GM21576 (cell line): ENCODE data around the gene ABAT.
"Not testable (repeated sequence)": the region's sequence is repeated elsewhere in the genome, so short reads cannot be mapped to it uniquely, and the experiment has no call there.

Experiments
- ATAC-seq: cut with Tn5 transposase; IDR thresholded peaks from one replicate; pipeline ENCODE4 v1.9.1; 2021; ENCODE audit warnings: mild to moderate bottlenecking, moderate library complexity; ENCODE audit not compliant: unreplicated experiment

ABAT gene

DNA sequence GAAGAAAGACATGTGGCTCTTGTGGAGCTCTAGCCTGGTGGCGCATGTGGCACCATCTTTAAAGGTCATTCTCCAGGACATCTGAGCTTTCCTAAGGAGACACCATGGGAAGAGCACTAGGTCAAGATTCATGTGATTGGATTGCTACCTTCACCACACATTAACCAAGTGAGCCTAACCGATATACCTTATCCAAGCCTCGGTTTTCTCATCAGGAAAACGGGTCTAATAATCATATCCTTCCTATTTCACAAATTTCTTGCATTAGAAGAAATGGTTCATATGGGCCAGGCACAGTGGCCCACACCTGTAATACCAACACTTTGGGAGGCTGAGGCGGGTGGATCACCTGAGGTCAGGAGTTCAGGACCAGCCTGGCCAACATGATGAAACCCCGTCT lies 64.7 kb downstream of the ABAT start:
- ATAC-seq: no peak

DNA sequence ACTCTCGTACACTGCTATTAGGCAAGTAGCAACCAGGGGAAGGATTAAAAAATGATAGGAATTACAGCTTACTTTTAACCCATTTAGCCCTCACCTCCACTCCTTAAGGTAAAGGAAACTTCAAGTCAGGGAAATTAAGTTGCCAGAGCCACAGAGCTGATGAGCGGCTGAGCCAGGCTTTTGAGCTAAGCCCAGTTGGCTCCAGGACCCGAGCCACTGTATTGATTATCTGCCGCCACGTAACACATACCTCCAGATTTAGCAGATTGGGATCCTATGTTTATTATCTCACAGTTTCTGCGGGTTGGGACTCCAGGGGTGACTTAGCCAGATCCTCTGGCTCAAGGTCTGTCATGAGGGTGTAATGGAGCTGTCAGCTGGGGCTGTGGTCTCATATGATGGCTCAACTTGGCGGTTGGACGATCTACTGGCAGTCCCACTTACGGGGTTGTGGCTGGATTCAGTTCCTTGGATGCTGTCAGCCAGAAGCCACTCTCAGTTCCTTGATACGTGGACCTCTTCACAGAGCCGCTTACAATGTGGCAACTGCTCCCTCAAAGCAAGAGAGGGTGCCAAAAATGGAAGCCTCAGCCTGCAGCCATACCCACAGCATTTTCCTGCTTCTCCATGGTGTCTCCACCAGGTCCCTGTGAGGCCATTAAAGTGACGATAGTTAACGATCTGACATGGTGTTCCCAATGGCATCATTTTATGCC lies 65.7 kb downstream of the ABAT start:
- no peak for ATAC-seq

DNA sequence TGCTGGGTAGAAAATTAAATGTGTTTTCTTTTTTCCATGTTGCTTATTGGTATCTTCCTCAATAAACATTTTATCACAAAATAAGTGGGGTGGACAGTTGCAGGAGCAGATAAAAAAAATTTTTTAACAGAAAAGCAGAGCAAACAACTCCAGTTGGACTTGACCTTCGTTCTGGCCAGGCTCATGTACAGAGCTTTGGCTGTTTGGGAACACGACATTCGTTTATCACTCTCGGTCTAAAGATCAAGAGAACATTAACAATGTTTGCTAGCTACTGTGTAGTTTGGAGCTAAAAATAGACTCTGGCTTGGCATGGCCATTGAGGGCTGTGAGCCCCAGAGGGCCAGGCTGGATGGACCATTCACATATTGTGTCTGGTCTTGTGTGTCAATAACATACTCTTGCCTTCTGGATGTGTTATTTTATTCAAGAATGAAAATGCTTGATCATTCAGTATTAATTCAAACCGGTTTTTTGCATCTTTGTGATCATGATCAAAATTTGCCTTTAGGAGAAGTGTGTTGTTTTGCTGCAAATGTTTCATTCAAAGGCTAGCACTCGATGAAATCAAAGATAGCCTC lies 66.4 kb downstream of the ABAT start:
- ATAC-seq: no peak

DNA sequence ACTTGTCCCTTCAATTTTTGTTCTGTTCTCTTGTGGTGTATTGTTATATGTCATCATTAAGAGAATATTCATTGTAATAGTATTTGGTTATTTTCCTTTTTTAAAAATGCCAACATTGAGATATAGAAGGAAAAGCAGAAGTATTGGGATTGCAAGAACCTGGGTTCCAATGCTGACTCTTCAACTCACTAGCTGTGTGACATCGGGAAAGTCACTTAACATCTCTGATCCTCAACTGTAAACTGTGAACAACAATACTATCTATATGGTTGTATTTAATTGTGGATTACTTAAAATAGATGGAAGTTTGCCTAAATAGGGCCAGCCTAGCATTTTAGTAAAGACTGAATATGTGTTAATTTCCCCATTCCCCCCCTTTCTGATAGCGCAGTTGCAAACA lies 67.2 kb downstream of the ABAT start:
- no peak for ATAC-seq

DNA sequence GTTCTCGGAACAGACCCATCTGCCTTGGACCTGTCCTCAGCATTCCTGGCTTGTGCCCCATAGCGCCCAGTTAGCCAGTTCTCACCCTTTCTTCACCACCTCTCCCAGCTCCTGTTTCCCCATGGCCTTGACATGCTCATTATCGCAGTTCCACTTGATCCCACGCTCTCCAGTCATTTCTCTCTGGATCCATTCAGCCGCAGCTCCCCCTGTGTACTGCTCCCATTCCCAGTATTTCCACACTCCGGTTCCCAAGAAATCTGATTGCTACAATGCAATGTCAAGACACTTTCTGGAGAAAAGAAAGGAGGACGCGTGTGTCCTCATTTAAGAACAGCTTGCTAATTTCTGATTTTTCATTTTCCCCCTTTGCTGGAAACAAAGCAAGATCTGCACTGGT lies 67.7 kb downstream of the ABAT start:
- no peak for ATAC-seq

DNA sequence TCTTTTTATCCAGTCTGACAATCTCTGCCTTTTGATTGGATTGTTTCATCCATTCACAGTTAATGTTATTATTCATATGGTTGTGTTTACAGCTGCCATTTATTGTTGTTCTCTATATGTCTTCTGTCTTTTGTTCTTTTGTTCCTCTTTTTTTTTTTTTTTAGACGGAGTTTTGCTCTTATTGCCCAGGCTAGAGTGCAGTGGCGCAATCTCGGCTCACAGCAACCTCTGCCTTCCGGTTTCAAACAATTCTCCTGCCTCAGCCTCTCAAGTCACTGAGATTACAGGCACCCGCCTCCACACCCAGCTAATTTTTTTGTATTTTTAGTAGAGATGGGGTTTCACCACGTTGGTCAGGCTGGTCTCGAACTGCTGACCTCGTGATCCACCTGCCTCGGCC lies 74.5 kb downstream of the ABAT start:
- not testable (repeated sequence) for ATAC-seq

DNA sequence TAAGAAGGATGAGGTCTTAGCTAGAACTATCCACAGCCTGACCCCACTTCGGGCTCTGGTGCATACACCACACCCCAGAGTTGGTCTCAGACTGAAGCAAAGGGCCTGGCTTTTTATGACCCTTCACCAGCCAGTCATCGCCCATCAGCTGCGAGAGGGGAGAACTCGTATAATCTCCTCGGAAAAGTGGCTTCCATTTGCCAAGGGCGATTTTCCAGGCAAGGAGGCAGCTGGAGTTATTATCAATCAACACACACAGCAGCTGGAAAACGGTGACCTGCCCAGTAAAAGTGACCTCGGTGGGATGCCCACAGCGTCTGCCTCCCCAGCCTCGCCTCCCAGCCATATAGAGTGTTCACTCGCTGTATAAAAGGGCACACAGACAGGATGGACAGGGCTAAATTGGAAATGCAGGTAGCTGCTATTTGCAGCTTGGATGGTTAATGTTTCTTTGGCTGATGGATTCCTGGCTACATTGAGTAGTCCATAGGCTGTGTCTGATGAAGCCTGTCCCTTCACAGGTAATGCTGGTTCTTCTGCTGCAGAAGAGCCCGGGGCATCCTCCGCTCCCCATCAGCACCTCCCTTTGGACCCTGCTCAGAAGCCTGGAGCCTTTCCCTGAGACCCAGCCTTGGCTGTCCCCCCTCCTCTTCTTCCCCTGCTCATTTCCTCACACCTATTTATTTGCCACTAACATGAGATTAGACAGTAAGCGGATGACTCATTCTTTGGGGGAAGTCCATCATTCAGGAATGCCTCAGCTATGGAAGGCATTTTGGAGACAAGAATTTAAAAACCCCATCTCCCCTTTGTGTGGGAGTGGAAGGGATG lies 77.3 kb downstream of the ABAT start:
- ATAC-seq: no peak

DNA sequence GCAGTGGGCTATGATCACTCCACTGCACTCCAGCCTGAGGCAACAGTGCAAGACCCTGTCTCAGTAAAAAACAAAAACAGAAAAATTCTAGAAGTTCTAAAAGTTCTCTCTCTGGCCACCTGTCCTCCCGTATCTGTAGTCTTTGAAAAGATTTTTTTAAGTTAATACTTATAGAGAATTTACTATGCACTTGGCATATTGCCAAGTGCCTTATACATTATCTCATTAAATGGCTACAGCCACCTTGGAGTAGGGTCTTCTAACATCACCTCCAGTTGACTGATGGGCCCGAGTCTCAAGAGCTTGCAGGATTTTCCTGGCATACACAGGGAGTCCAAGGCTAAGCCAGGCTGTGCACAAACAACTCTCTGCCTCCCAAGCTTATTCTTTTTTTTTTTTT lies 78.3 kb downstream of the ABAT start:
- no peak for ATAC-seq

DNA sequence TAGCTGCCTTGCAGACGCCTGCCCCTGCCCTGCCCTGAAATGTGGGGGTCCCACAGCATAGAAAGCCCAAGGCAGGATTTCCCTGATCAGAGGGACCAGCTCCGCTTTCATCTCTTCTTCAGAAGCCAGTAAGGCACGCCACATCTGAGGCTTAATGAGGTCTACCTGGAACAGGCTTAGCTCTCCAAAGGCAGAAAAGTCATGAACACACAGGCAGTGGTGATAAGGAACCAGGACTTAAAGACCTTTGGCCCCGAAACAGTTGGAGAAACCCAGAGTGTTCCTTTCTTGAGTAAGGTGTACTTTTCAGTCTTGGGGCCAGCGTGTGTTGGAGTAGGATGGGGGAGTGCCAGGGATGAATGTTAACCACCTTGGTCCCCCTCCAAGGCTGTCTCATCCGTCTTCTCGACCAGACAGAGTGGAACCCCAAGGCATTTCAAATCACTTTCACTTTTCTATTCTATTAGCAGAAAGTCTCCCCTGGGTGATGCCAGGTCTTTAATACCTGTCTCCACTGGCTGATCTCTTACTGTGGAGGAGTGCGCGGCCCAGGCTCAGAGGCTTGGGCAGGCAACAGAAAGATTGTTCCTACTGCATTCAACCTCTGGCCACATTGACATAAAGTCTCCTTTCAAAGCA lies 79.1 kb downstream of the ABAT start:
- ATAC-seq: no peak

DNA sequence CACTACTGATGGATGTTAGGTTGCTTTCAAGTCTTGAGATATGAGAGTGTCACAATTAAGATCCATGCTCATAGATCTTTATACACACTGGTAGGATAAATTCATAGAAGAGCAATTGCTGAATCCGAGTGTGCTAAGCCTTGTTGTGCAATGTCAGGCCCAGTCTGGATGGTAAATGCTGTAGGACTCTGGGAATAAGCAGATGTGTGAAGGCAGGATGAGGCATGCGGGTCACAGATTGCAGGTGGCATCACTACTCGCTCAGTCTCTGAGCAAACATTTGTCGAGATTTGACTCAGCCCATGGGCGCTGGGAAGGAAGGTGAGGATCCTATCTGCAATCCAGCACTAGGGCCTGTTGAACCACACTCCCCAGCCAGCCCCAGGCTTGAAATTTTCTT lies 82.3 kb downstream of the ABAT start:
- ATAC-seq: no peak

DNA sequence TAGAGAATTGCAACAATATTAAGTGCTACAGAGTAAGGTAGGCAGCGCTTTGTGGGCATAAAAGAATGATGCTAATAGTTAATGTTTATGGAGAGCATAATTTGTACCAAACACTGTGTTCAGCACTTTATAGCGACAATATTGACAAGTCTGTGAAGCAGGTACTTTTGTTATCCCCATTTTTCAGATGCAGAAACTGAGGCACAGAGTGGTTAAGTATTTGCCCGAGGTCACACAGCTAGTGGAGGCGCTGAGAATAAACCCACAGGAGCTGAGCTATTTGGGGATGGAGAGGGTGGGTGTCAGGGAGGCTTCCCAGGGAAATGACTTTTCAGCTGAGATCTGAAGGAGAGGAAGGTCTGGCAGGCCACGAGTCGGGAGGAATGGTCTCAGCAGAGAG lies 83.6 kb downstream of the ABAT start:
- no peak for ATAC-seq

DNA sequence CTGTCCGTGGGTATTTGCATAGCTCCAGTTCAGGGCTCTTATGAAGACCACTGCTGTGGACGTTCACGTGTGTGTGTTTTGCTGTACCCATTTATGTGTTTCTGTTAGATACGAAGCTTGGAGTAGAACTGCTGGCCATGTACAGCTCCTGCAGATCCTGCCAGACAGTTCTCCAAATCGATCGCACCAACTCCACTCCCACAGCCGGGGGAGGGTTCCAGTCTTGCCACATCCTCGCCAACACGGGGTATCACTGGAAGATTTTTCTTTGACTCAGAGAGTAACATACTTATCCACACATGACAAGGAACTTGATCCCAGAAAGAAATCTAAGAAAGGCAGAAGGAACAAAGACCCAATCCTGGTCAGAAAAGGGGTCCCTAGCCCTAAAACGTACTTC lies 85.6 kb downstream of the ABAT start:
- ATAC-seq: no peak

DNA sequence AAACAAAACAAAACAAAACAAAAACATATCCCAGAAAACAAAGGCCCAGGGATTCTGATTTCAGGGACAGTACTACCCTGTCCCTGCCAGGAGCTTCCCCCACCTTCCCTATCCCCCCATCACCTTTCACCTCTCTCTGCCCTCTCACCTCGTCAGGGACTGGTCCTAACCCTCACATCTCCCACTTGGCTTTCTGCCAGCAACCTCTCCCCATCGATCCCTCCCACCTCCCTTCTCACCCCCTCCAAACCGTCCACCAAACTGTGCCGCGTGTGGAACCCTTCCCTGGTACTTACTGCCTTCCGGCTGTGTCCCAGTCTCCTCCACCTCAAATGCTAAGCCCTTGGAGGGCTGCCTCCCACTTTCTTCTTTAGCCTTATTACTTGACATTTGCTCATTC lies 86.7 kb downstream of the ABAT start:
- ATAC-seq: no peak

DNA sequence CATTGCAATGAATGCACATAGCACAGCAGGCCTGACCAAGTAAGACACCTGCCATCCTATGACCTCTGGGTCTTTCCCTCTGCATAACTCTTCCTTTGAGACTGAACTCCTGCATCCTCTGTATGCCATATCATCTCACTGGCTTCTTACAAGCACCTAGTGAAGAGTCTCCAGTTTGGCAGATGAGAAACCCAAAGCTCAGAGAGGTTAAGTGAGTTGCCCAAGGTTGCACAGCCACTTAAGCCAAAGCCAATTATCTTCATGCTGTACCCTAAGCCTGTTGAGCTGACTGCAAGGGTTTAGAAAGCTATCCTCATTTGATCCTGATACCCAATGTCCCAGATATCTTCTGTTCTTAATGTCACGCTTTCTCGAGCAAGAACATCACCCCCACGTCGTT lies 87.8 kb downstream of the ABAT start:
- ATAC-seq: no peak

DNA sequence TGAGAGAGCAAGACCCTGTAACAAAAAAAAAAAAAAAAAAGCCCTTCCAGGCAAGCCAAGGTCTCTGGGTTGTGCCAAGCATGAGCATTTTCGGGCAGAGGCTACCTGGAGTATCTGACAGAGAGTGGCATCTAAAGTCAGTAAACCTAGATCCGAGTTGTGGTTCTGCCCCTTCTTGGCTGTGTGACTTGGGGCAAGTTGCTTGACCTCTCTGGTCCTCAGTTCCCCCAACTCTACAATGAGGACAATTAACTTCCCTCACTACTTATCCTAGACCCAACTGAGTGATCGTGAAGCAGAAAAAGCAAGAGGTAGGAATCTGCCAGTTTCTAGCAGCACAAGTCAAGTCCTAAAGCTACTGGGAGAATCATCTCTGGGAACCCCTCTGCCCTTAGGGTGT lies 88.7 kb downstream of the ABAT start:
- no peak for ATAC-seq

DNA sequence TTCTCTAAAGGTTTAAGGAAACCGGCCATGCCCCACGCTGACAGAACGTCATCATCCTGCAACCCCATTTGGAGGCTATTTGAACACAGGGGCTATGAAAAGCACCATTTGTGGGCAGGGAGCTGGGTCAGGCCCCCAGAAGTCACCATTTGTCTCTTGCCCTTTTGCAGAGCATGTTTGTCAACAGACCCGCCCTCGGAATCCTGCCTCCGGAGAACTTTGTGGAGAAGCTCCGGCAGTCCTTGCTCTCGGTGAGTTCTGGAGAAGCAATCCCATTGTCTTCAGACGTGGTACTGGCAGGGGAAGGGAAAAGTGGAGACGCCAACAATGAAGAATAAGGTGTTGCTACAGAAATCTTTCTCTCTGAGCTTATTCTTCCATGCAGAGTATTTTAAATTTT lies 89.5 kb downstream of the ABAT start:
- ATAC-seq: no peak

DNA sequence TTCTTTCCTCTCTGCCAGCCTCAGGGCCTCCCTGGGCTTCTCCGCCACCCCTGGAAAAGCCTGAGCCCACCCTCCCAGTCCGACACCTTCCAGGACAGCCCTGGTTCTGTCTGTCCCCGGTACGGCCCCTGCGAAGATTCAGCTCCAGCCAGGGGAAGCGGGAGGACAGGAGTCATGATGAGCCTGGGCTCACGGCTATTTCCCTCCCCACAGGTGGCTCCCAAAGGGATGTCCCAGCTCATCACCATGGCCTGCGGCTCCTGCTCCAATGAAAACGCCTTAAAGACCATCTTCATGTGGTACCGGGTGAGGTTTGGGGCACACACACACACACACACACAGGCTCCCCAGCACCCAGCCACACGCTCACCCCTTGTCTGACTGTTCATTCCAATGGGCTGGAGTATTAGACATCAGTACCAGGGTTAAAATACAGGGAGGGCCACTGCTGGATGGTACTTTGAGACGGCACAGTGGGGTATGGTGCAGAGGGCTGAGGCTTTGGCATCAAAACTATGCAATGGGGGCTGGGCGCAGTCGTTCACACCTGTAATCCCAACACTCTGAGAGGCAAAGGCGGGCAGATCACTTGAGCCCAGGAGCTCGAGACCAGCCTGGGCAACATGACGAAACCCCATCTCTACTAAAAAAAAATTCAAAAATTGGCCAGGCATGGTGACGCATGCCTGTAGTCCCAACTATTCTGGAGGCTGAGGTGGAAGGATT lies 90.3 kb downstream of the ABAT start:
- ATAC-seq: no peak

DNA sequence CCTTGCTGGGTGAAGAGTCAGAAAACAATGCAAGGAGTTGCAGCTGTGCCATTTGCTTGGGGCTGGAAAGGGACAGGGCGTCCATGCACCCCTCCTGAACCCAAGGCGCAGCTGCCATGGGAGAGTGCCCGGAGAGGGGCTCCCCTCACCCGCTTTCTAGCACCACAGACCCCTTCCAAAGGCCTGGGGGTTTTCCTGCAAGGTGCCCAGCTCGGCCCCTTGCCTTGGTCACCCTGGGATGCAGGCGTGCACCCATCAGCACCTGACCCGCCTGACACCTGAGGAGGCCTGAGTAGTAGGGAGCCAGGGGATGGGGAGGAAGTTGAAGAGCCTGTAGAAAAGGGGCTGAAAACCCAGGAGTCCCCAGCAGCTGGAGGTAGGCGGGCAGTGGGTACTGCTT lies 92.8 kb downstream of the ABAT start:
- no peak for ATAC-seq

DNA sequence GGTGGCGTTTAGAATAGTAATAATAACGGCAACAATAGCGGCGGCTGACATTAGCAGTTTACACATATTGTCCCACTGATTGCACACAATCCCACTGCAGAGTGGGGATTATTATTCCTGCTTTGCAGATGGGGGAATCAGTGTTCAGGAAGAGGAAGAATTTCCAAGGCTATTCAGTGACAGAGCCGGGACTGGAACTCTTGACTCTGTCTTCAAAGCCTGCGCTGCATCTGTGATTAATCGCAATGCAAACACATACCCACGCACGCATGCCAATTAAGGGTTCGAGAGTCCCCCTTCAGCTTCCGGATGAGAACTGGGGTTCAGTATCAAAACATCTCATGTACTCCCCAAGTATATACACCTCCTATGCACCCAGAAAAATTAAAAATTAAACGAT lies 93.9 kb downstream of the ABAT start:
- no peak for ATAC-seq

DNA sequence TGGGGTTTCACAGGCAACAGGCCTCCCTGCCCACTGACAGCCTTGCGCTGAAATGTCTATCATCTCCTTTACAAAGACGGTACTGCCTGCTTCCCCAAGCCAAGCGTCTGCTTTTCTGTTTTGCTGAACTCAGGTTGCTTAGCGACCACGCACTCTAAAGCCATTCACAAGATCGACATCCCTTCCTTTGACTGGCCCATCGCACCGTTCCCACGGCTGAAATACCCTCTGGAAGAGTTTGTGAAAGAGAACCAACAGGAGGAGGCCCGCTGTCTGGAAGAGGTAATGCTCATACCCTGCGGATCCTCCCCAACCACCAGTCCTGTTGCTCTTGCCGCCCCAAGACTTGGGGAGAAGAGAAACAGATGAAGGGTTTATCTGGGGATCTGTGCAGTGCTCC lies 94.3 kb downstream of the ABAT start:
- ATAC-seq: no peak

DNA sequence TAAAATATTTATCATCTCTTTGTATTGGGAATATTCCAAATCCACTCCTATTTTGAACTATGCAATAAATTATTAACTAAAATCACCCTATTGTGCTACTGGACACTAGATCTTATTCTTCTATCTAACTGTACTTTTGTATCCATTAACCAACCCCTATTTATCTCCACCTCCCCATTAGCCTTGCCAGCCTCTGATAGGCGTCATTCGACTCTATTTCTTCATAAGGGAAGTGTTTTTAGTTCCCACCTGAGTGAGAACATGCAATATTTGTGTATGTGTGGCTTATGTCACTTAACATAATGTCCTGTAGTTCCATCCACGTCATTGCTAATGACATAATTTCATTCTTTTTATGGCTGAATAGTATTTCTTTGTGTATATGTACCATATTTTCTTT lies 99.1 kb downstream of the ABAT start:
- no peak for ATAC-seq
